Endothelial cell (in vitro differentiated cells): ENCODE data around the gene MRAP2. TPM values are rescaled to one million over a fixed set of nuclear protein-coding genes. Genes with fewer than 3 reads are reported as not detected.
"Not testable (repeated sequence)": the region's sequence is repeated elsewhere in the genome, so short reads cannot be mapped to it uniquely, and the experiment has no call there.

Experiments
- DNase-seq: peaks from one replicate; pipeline ENCODE4 v3.0.0; 2021; ENCODE audit warnings: low spot score
- H3K27ac Mint-ChIP-seq: one replicate; pipeline ENCODE4 v1.8.0; 2021; ENCODE audit warnings: mixed read lengths, inconsistent platforms; ENCODE audit not compliant: unreplicated experiment
- H3K27me3 Mint-ChIP-seq: one replicate; pipeline ENCODE4 v1.8.0; 2021; ENCODE audit warnings: mild to moderate bottlenecking, moderate library complexity, mixed read lengths, inconsistent platforms; ENCODE audit not compliant: unreplicated experiment
- H3K36me3 Mint-ChIP-seq: one replicate; pipeline ENCODE4 v1.8.0; 2021; ENCODE audit warnings: mild to moderate bottlenecking, low read depth, mixed read lengths, inconsistent platforms; ENCODE audit not compliant: unreplicated experiment
- H3K4me1 Mint-ChIP-seq: one replicate; pipeline ENCODE4 v1.8.0; 2021; ENCODE audit warnings: mild to moderate bottlenecking, mixed read lengths, inconsistent platforms; ENCODE audit not compliant: unreplicated experiment
- H3K4me3 Mint-ChIP-seq: one replicate; pipeline ENCODE4 v1.8.0; 2021; ENCODE audit warnings: mild to moderate bottlenecking, mixed read lengths, inconsistent platforms; ENCODE audit not compliant: unreplicated experiment
- H3K9me3 Mint-ChIP-seq: one replicate; pipeline ENCODE4 v1.8.0; 2021; ENCODE audit warnings: mixed read lengths, inconsistent platforms; ENCODE audit not compliant: unreplicated experiment
- total RNA-seq: library from RNA; stranded (reverse); fragmentation: NEBNext Ultra II Directional; extraction: Animal tissue kit (Norgen Biotek cat#: 25700); gene quantifications from one replicate; pipeline ENCODE4 v1.2.1, GENCODE V29; 2021; ENCODE audit not compliant: unreplicated experiment
- TF ChIP-seq, protein P1 (sequence below): fragments of 200-600 bp; sonication (generic); IDR thresholded peaks from one replicate; pipeline ENCODE4 v1.5.0; 2021; ENCODE audit warnings: antibody characterized with exemption; ENCODE audit not compliant: unreplicated experiment

MRAP2 gene
- total RNA-seq, 1 donor from 2014 or later = 5.1 TPM

DNA sequence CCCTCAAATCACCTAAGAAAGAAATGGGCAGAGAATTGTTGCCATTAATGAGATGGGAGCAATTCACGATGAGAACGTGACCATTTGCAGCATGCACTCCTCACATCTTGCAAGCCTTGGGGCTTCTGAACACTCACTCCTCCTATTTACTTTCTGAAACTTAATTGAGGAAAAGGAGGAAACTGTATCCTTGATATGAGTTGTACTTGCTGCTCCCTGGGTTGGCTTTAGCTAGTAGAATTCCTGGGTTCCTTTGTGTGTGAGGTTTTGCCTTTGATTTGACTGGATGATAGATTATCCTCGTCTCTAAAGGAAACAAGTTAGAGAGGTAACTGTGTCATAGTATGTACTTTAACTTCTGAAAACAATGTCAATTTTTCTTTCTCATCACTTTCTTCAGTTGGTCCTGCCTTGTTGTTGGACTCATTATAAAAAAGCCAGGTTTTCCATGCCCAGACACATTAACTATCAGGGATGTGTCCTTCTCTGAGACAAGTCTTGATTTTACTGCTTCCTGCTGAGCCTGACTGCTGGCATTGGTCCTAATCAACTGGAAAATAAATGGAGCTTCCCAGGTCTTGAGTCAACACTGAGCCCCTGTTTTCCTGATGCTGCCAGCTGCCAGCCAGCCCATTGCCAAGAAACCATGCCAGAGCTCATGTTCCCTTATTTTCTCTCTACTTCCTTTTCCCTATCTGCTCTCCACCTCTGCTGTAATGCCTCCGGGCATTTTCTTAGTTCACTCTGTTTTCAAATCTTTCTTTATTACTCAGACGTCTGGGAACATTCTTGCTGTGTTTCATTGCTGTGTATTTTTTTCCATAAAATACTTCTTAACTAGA, 6.0 kb upstream of the MRAP2 start:
- no peak for DNase-seq
- H3K36me3 Mint-ChIP-seq = no peaks in the 10 kb centered on the region
- TF ChIP-seq, protein P1, sequence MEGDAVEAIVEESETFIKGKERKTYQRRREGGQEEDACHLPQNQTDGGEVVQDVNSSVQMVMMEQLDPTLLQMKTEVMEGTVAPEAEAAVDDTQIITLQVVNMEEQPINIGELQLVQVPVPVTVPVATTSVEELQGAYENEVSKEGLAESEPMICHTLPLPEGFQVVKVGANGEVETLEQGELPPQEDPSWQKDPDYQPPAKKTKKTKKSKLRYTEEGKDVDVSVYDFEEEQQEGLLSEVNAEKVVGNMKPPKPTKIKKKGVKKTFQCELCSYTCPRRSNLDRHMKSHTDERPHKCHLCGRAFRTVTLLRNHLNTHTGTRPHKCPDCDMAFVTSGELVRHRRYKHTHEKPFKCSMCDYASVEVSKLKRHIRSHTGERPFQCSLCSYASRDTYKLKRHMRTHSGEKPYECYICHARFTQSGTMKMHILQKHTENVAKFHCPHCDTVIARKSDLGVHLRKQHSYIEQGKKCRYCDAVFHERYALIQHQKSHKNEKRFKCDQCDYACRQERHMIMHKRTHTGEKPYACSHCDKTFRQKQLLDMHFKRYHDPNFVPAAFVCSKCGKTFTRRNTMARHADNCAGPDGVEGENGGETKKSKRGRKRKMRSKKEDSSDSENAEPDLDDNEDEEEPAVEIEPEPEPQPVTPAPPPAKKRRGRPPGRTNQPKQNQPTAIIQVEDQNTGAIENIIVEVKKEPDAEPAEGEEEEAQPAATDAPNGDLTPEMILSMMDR = no peak
- peaks cover 16% of the 10 kb centered on the region for H3K4me1 Mint-ChIP-seq
- no peak overlapping the region for H3K4me3 Mint-ChIP-seq
- no peaks in the 10 kb centered on the region for H3K9me3 Mint-ChIP-seq
- H3K27ac Mint-ChIP-seq = no peak overlapping the region
- H3K27me3 Mint-ChIP-seq = peaks cover 3% of the 10 kb centered on the region

DNA sequence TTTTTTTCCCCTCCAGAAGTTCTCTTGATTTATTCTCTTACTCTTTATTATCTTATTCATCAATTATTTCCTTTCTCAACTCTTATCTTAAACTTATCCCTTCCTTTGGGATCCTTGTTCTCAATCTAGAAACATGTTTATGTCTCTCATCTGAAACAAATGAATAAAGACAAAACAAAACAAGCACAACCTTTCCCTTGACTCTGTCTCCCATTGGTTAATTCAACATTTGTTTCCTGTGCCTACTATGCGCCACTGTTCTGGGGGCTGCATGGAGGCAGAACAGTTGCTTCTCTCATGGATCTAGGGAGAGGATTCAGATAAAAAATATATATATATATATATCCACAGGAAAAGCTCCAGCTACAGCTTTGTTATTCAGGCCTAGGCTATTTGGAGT, 5.2 kb upstream of the MRAP2 start:
- no peaks in the 10 kb centered on the region for H3K36me3 Mint-ChIP-seq
- H3K27me3 Mint-ChIP-seq = peaks cover 3% of the 10 kb centered on the region
- TF ChIP-seq, protein P1 = no peak
- H3K9me3 Mint-ChIP-seq = no peaks in the 10 kb centered on the region
- peaks cover 16% of the 10 kb centered on the region for H3K4me1 Mint-ChIP-seq
- no peak overlapping the region for H3K27ac Mint-ChIP-seq
- no peak overlapping the region for H3K4me3 Mint-ChIP-seq
- no peak for DNase-seq

- H3K9me3 Mint-ChIP-seq, H3K27ac Mint-ChIP-seq, DNase-seq, H3K36me3 Mint-ChIP-seq, H3K27me3 Mint-ChIP-seq: not testable (repeated sequence)
- H3K4me3 Mint-ChIP-seq = peak overlapping the region; percentile 7
- H3K4me1 Mint-ChIP-seq = peaks cover 18% of the 10 kb centered on the region
Observed at GRCh38 chr6:84032000-84032399, 1.6 kb upstream of the MRAP2 start.

DNA sequence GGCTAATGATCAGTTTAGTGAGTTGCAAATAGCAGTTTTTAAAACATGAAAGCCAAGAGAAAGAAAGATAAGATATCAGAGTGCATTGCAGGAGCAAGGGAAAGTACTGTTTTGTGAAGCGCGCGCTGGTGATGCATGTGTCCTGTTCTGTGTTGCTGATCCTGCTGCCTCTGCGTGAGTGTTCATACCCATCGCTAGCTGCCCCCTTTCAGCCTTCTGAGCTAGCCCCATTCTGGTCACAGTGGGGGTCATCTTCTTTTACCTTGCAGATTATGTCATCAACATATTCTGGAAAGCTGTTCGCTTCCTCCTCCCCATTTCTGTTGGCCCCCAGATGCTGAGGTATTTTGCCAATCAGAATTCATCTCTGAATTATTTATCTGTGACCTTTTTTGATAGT, 1.9 kb downstream of the MRAP2 start:
- Mint-ChIP-seq H3K36me3 (peaks cover 4% of the 10 kb centered on the region), H3K27ac (no peak overlapping the region), H3K27me3 (no peaks in the 10 kb centered on the region), H3K4me3 (peak overlapping the region; percentile 26), H3K9me3 (peaks cover 5% of the 10 kb centered on the region), H3K4me1 (peaks cover 15% of the 10 kb centered on the region)
- TF ChIP-seq, protein P1 = no peak
- DNase-seq = no peak

- Mint-ChIP-seq H3K36me3 (peaks cover 13% of the 10 kb centered on the region), H3K9me3 (peaks cover 5% of the 10 kb centered on the region), H3K4me3 (no peak overlapping the region), H3K27me3 (no peaks in the 10 kb centered on the region), H3K4me1 (peaks cover 9% of the 10 kb centered on the region), H3K27ac (no peak overlapping the region)
- TF ChIP-seq, protein P1 = no peak
- no peak for DNase-seq
Observed at GRCh38 chr6:84037425-84038089, 4.0 kb downstream of the MRAP2 start.
